ENCODE results near the gene EGLN2. TPM values are rescaled to one million over a fixed set of nuclear protein-coding genes. Genes with fewer than 3 reads are reported as not detected.
"Not testable (repeated sequence)": the region's sequence is repeated elsewhere in the genome, so short reads cannot be mapped to it uniquely, and the experiment has no call there.

Gene EGLN2
- total RNA-seq, 1 experiment from 2014 or later, result 39.7 TPM

GRCh38 chr19:40819479-40820234, 20.7 kb downstream of the EGLN2 start:
- DNase-seq (ENCODE audit: low read depth), result peak; percentile 35

GRCh38 chr19:40822161-40822560, 23.2 kb downstream of the EGLN2 start:
- DNase-seq (ENCODE audit: low read depth), result no peak

DNA sequence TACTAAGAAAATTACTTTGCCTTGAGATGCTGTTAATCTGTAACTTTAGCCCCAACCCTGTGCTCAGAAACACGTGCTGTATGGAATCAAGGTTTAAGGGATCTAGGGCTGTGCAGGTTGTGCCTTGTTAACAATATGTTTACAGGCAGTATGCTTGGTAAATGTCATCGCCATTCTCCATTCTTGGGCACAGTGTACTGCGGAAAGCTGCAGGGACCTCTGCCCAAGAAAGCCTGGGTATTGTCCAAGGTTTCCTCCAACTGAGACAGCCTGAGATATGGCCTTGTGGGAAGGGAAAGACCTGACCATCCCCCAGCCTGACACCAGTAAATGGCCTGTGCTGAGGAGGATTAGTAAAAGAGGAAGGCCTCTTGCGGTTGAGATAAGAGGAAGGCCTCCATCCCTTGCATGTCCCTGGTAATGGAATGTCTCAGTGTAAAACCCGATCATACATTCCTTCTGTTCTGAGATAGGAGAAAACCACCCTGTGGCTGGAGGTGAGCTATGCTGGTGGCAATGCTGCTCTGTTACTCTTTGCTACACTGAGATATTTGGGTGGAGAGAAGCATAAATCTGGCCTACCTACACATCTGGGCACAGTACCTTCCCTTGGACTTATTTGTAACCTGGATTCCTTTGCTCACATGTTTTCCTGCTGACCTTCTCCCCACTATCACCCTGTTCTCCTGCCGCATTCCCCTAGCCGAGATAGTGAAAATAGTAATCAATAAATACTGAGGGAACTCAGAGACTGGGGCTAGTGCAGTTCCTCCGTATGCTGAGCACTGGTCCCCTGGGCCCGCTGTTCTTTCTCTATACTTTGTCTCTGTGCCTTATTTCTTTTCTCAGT, 23.9 kb downstream of the EGLN2 start:
- not testable (repeated sequence) for DNase-seq (ENCODE audit: low read depth)

DNA sequence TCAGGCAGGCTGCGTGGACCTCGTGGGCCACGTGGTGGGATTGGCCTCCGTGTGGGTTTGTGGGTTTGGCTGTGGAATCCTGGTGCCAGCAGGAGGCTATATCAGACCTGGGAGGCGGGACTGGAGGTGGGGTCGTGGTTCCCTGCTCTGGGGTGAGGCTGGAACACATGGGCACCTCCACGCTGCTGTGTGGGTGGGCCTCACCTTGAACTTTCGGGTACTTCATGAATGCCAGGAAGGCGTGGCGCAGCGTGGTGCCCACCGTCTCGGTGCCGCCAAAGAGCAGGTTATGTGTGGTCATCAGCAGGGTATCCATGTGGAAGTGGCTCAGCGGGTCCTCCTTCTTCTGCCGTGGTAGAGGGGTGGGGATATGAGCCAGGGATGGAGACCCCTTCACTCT, 25.9 kb downstream of the EGLN2 start:
- not testable (repeated sequence) for DNase-seq (ENCODE audit: low read depth)

- DNase-seq (ENCODE audit: low read depth), result not testable (repeated sequence)
Observed at GRCh38 chr19:40825460-40826095, 26.6 kb downstream of the EGLN2 start.

DNA sequence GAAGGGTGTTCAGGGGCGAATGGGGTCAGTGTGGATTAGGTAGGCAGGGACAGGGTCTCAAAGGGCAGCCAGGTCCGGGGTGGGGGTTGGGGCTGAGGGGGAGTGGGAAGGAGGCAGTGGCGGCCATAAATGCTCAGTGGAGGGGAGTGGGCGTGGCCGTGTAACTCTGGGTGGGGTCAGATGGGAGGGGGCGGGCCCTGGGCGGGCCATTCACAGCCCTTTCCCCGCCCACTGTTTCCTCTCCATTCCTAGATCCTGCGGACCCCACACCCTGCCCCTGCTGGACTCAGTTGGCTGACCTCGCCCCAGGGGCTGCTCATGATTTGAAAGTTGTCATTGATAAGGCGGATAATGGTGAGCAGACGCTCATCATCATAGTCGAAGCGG, 27.3 kb downstream of the EGLN2 start:
- not testable (repeated sequence) for DNase-seq (ENCODE audit: low read depth)

GRCh38 chr19:40826699-40827385, 27.9 kb downstream of the EGLN2 start:
- DNase-seq (ENCODE audit: low read depth), result not testable (repeated sequence)

DNA sequence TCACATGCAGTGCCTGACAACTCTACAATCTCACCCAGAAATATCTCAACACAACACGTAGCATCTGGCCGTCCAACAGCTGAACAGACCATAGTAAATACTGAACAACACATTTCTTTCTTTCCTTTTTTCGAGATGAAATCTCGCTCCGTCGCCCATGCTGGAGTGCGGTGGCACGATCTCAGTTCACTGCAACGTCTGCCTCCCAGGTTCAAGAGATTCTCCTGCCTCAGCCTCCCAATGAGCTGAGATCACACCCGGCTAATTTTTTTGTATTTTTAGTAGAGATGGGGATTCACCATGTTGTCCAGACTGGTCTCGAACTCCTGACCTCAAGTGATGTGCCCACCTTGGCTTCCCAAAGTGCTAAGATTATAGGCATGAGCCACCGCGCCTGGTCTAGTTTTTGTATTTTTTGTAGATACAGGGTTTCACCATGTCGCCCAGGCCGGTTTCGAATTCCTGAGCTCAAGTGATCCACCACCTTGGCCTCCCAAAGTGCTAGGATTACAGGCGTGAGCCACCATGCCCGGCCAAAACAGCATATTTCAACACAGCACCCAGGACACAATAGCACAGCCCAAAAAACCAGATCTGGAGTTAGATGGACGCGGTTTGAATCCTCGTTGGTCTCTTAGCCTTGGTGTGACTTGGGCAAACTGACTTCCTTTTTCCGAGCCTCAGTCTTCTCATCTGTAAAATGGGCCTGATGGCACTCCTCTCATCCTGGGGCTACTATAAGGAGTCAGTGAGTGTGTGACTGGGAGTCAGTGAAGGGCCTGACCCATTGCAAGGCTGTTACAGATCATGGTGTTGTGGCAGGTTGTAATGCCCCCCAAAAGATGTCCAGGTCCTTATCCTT, 28.6 kb downstream of the EGLN2 start:
- no peak for DNase-seq (ENCODE audit: low read depth)

GRCh38 chr19:40829205-40829604, 30.2 kb downstream of the EGLN2 start:
- DNase-seq (ENCODE audit: low read depth), result no peak

GRCh38 chr19:40830741-40831140, 31.8 kb downstream of the EGLN2 start:
- DNase-seq (ENCODE audit: low read depth), result not testable (repeated sequence)

DNA sequence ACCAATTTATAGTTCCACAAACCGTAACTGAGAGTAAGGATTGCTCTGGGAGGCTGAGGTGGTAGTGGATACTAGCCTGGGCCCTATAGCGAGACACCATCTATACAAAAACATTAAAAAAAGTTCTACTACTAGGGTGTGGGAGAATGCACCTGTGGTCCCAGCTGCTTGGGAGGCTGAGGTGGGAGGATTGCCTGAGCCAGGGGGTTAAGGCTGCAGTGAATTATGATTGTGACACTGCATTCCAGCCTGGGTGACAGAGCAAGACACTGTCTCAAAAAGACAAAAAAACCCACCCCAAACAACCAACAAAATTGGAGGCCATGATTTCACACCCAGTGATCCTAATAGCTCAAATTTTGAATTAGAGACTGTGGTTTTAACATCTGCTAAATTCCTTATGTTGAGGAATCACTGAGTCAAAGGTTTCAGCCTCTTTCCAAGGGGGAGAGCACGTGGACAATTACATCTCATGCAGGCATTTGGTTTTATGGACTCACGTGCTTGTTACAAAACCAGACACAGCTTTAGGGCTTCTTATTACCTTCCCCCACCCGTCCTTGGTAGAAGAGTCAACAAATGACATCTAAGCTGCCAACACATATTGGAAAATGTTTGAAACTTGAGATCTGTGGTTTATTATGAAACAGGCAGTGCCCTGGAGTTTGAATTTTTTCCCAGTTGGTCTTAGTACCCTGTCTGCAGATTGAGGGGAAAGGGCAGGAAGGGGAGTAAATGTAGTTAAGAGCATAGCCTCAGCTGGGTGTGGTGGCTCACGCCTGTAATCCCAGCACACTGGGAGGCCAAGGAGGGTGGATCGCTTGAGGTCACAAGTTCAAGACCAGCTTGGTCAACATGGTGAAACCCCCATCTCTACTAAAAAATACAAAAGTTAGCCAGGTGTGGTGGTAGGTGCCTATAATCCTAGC, 32.8 kb downstream of the EGLN2 start:
- peak; percentile 99 for DNase-seq (ENCODE audit: low read depth)

GRCh38 chr19:40832431-40832790, 33.4 kb downstream of the EGLN2 start:
- not testable (repeated sequence) for DNase-seq (ENCODE audit: low read depth)

- DNase-seq (ENCODE audit: low read depth), result not testable (repeated sequence)
Observed at GRCh38 chr19:40833728-40834533, 34.9 kb downstream of the EGLN2 start.

GRCh38 chr19:40836754-40837429, 37.9 kb downstream of the EGLN2 start:
- DNase-seq (ENCODE audit: low read depth), result no peak

DNA sequence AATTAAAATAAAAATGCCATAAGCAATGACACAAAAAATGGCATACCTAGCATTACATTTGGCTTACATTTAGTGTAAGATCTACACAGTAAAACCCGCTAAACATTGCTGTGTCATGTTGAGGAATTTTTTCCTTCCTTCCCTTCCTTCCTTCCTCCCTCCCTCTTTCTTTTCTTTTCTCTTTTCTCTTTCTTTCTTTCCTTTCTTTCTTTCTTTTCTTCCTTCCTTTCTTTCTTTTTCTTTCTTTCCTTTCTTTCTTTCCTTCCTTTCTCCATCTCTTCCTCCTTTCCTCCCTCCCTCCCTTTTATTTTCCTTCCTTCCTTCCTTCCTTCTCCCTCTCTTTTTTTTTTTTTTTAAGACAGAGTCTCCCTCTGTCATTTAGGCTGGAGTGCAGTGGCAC, 39.5 kb downstream of the EGLN2 start:
- not testable (repeated sequence) for DNase-seq (ENCODE audit: low read depth)

GRCh38 chr19:40842012-40842411, 43.0 kb downstream of the EGLN2 start:
- not testable (repeated sequence) for DNase-seq (ENCODE audit: low read depth)

DNA sequence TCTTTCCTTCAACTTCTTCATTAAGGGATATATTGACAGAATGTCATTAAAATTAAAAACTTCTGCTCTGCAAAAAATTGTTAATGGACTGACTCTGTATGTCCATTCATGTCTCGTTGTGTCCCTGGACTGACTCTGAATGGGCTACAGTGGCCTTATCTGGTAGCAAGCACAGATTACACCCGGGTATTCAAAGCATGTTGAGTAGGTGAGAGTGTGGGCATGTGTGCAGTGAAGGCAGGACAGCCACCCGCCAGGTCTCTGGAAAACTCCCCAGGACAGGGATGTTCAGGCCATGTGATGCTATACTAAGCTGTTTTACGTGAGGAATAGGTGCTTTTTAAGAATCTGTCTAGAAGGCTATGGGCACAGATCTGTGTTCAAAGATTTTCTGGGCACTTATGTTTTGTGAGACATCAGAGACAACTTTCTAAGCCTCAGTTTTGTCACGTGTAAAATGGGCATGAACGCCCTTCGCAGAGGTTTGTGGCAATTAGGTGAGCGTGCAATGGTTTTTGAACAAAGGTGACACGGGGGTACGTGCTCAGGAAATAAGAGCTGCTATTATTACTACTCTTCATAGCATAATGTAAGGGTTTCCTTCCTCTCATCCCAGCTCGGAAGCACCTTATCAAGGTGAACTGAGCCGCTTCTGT, 44.1 kb downstream of the EGLN2 start:
- not testable (repeated sequence) for DNase-seq (ENCODE audit: low read depth)

DNA sequence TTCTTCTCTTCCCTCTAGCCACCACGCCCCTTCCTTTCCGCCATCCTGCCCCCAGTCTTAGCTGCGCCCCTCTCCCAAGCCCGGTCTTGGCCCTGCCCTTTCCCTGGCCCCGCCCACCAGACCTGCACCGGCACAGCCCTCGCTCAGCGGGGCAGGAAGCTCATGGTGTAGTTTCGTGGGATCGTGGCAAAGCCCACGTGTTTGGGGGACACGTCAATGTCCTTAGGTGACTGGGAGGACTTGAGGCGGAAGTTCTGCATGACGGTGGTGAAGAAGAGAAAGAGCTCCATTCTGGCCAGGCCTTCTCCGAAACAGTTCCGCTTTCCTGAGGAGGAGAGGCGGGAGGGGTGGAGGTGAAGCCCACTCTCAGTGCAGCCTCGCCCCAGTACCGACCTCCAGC, 44.7 kb downstream of the EGLN2 start:
- DNase-seq (ENCODE audit: low read depth), result not testable (repeated sequence)
